Measurements from ENCODE around the gene DCUN1D2. TPM values are rescaled to one million over a fixed set of nuclear protein-coding genes. Genes with fewer than 3 reads are reported as not detected.

The DCUN1D2 gene
- total RNA-seq, 3 donors from 2014 or later: 17.7 to 32.4 (median 22.6) TPM

DNA sequence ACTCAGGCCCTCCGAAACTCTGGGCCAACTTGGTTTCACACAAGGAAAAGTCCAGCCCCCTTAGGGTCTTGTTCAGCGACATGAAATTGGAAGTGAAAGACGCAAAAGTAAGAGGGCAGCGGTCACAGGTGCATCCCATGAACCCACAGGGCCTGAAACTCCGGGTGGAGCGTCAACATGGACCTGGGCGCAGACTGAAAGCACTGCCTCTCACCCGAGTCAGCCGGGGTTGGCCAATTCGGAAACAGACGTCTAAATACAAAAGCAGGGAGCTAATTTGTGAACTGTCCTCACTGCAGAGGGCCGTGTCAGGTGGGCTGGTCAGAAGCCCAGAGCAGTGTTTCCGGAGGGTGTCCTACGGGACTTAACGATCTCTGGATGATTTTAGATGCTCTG is 63.9 kb downstream of the DCUN1D2 start:
- H3K36me3 ChIP-seq (ENCODE audit: low read depth): no peaks in the 10 kb centered on the region
- no peaks in the 10 kb centered on the region for H3K4me1 ChIP-seq (ENCODE audit: low read depth)
- ATAC-seq (no peak), DNase-seq (no peak)
- no peak overlapping the region for H3K4me3 ChIP-seq
- TF ChIP-seq, protein P1, sequence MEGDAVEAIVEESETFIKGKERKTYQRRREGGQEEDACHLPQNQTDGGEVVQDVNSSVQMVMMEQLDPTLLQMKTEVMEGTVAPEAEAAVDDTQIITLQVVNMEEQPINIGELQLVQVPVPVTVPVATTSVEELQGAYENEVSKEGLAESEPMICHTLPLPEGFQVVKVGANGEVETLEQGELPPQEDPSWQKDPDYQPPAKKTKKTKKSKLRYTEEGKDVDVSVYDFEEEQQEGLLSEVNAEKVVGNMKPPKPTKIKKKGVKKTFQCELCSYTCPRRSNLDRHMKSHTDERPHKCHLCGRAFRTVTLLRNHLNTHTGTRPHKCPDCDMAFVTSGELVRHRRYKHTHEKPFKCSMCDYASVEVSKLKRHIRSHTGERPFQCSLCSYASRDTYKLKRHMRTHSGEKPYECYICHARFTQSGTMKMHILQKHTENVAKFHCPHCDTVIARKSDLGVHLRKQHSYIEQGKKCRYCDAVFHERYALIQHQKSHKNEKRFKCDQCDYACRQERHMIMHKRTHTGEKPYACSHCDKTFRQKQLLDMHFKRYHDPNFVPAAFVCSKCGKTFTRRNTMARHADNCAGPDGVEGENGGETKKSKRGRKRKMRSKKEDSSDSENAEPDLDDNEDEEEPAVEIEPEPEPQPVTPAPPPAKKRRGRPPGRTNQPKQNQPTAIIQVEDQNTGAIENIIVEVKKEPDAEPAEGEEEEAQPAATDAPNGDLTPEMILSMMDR (IDR thresholded peaks at IDR 0.05): no peak
- H3K9me3 ChIP-seq: no peaks in the 10 kb centered on the region
- intact Hi-C loops (cut with DNase I, micrococcal nuclease): no loop called here

DNA sequence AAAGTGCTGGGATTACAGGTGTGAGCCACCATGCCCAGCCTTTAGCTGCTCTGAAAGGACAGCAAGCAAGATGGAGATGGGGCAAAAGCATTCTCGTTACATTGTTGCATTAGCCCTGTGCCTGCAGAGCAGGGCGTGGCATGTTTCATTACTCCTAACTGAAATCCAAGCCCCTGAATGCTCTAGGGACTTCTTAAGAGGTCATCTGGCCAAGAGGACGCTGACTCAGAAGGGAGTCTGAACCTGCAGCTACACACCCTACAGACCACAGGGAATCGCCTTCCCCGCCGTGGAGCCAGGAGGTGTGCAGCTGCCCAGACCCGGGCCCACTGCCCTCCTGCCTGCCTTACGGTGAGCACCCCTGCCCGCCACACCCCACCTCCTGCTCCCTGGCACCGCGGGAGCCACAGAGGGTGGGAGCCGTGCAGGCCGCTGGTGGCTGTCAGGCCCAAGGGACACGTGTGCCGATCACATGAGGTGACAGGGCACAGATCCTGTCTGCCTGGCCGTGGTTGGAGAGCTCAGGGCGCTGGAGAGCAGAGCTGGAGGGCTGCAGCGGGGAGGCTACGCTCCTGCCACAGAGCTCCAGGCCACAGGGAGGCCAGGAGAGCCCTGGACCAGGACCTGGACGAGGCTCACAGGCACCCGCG is 64.4 kb downstream of the DCUN1D2 start:
- Histone ChIP-seq H3K36me3 (ENCODE audit: low read depth) (no peaks in the 10 kb centered on the region), H3K9me3 (no peaks in the 10 kb centered on the region), H3K4me3 (no peak overlapping the region), H3K4me1 (ENCODE audit: low read depth) (no peaks in the 10 kb centered on the region)
- intact Hi-C loops (cut with DNase I, micrococcal nuclease): no loop called here
- no peak for ATAC-seq
- no peak for DNase-seq
- TF ChIP-seq, protein P1 (IDR thresholded peaks at IDR 0.05): no peak

- no peak for DNase-seq
- H3K36me3 ChIP-seq (ENCODE audit: low read depth): no peaks in the 10 kb centered on the region
- ATAC-seq: no peak
- no peaks in the 10 kb centered on the region for H3K9me3 ChIP-seq
- intact Hi-C loops (cut with DNase I, micrococcal nuclease): no loop called here
- TF ChIP-seq, protein P1 (IDR thresholded peaks at IDR 0.05): no peak
- H3K4me3 ChIP-seq: no peak overlapping the region
- no peaks in the 10 kb centered on the region for H3K4me1 ChIP-seq (ENCODE audit: low read depth)
Observed at GRCh38 chr13:113423520-113424163, 66.9 kb downstream of the DCUN1D2 start.

- H3K4me3 ChIP-seq: no peak overlapping the region
- ATAC-seq (no peak), DNase-seq (no peak)
- no peaks in the 10 kb centered on the region for H3K4me1 ChIP-seq (ENCODE audit: low read depth)
- intact Hi-C loops (cut with DNase I, micrococcal nuclease): no loop called here
- TF ChIP-seq, protein P1 (IDR thresholded peaks at IDR 0.05): no peak
- no peaks in the 10 kb centered on the region for H3K9me3 ChIP-seq
- H3K36me3 ChIP-seq (ENCODE audit: low read depth): no peaks in the 10 kb centered on the region
Observed at GRCh38 chr13:113422807-113423519, 67.5 kb downstream of the DCUN1D2 start.

DNA sequence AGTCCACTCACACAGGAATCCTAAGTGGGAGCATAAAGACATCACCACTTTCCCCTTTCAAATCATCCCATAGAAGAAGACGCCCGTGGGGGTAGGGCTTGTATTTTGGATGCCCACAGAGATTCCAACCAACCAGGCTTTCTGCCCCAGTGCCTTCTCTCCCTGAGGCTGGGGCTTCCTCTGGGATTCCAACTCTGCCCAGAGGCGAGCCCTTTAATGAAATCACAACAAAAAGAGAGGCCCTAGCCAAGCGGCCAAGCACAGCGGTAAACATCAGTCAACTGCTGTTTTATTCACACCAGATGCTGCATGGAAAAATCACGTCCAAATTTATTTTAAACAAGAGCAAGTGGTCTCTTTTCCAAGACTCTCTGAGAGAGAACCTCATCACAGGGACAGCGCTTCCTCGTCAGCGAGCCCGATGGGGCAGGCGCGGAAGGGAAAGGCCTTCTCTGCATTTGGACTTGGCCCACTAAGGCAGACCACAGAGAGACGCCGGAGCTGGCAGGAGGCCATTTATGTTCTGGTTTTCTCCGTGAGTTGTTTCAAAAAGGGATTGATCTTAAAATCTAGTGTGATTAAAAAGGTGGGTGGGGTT is 68.7 kb downstream of the DCUN1D2 start:
- no peaks in the 10 kb centered on the region for H3K36me3 ChIP-seq (ENCODE audit: low read depth)
- TF ChIP-seq, protein P1 (IDR thresholded peaks at IDR 0.05): no peak
- no peak overlapping the region for H3K4me3 ChIP-seq
- H3K9me3 ChIP-seq: no peaks in the 10 kb centered on the region
- ATAC-seq: peak; percentile 27
- DNase-seq: peak in 1 of 3 donors; percentile 36
- intact Hi-C loops (cut with DNase I, micrococcal nuclease): no loop called here
- no peaks in the 10 kb centered on the region for H3K4me1 ChIP-seq (ENCODE audit: low read depth)

Data from mucosa of descending colon (tissue), 3 donors.